ENCODE results near the gene AMPD3.
A peak's percentile ranks its signal among the peaks of the same experiment; 100 is the strongest.

Gene AMPD3

GRCh38 chr11:10539339-10539738, 84.3 kb downstream of the AMPD3 start:
- no peak for DNase-seq (ENCODE audit: low read depth in 2 of 2)

- no peak for DNase-seq (ENCODE audit: low read depth in 2 of 2)
Measured at GRCh38 chr11:10540546-10540914, 85.5 kb downstream of the AMPD3 start.

DNA sequence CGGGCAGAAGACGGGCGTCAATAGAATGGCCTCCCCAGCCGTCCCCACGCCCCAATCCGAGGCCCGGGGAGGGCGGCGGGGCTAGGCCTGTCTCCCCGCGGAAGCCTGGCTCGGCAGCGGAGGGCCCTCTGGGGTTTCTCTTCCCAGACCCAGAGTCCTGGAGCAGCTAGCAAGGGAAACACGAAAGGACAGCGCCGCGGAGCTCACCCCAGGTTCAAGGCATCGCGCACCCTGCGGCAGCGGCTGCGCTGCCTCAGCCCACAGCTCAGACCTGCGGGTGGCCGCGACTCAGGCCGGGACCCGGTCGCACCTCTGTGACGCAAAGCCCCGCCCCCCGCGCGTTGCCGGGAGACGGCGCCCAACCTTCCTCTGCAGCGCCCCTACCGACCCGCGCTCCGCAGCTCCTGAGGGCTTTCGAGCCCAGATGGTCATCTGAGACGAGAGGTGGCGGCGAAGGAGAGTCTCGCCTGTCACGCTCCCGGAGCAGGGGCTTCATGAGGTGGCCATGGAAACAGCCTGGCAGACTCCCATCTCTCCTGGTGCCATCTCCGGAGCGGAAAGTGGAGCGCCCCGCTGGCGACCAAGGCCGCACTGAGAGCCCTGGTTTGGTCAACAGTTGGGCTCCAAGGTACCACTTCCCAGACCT, 86.0 kb downstream of the AMPD3 start, which contains the start of gene RNF141:
Gene RNF141, minus strand, starts transcription at position 273 of the 646 bp plus-strand sequence. CDS start 7,029 bp downstream, outside the sequence.
- DNase-seq (ENCODE audit: low read depth in 2 of 2) = peak; percentile 93 to 94

GRCh38 chr11:10541561-10541930, 86.5 kb downstream of the AMPD3 start:
- no peak for DNase-seq (ENCODE audit: low read depth in 2 of 2)

DNA sequence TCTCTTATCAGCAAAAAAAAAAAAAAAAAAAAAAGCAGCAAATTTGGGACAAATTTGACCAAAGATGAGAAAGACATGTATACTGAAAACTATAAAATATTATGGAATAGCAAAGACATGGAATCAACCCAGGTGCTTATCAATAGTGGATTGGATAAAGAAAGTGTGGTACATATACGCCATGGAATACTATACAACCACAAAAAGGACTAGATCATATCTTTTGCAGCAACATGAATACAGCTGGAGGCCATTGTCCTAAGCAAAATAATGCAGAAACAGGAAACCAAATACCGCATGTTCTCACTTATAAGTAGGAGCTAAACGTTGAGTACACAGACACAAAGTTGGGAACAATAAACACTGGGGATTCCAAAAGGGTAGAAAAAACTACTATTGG, 87.7 kb downstream of the AMPD3 start:
- DNase-seq (ENCODE audit: low read depth in 2 of 2) = no peak

GRCh38 chr11:10543782-10544181, 88.7 kb downstream of the AMPD3 start:
- no peak for DNase-seq (ENCODE audit: low read depth in 2 of 2)

DNA sequence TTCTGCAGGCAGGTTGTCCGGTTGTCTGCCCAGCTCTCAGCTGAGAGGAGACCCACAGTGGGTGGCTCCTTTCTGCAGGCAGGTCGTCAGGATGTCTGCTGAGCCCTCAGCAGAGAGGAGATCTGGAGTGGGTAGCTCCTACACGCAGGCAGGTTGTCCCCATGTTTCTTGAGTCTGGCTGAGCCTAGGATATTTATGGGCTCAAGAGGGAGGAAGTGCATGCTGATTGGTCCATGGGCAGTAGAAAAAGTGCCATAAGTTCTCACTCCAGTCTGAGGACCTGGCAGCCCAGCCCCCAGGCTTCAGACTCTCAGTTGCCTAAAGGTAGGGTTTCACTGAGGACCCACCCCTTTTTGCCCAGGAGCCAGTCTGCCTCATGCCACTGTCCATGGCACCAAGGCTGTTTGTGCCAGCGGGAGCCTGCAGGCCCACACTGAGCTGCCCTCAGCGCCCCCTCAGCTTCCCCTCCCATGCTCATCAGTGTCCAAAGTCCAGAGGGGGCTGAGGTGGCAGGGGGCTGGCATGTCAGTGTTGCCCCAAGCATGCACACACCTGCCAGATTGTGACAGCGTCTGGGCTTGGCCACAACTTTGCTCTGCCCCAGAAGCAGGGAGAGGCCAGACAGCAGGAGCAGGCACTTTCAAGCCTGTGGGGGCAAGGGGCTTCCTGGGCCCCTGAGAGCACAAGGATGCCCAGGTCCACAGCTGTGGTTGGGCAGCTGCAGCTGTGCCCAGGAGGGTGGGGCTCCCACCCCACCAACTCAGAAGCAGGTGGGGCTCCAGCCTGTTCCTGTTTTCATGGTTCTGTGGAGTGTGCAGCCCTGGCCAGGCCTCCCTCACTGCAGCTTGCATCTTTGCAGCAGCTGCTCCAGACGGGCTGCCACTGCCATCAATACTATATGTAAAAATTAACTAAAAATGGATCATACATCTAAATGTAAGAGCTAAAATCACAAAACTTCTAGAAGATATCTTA, 89.7 kb downstream of the AMPD3 start:
- DNase-seq (ENCODE audit: low read depth in 2 of 2) = no peak

DNA sequence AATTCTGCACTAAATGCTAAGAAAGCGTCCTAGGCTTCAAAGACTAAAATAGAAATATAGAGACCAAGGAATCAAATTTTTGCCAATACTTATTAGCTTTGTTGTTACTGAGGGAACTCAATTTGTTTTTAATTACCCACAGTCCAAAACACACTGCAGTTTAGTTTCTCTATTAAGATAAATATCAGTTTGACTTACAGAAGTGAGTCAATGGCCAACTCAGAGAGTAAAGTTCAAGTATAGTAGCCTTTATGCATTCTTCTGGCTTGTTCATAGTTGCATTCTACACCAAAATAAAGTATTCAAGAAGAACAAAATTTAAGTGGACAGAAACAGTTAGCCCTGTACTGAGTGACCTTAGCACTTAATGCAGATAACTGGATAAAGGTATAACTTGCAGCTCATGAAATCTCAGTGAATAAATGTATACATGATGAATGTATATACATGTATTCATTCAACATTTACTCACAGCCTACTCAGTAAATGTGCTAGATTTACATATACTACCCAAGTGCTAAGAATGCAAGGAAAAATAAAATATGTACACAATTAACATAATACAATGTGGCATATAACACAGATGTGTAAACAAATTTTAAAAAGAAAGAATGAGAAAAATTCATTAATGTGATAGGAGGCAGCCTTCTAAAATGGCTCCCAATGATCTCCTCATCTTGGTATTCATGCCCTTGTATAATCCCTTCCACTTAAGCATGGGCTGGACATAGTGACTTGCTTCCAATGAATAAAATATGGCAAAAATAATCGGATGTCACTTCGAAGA, 95.6 kb downstream of the AMPD3 start:
- no peak for DNase-seq (ENCODE audit: low read depth in 2 of 2)

DNA sequence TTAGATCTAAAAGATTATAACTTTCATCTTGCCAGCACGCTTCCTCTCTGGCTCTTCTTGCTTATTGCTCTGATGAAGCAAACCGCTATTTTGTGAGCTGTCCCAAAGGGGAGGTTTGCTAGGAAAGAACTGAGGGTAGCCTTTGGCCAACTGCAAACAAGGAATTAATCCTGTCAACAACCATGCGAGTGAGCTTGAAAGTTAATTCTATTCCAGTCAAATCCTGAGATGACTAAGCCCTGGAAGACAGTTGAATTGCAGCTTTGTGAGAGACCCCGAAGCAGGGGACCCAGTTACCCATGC, 96.2 kb downstream of the AMPD3 start:
- no peak for DNase-seq (ENCODE audit: low read depth in 2 of 2)

GRCh38 chr11:10551845-10552352, 96.8 kb downstream of the AMPD3 start:
- no peak for DNase-seq (ENCODE audit: low read depth in 2 of 2)

- no peak for DNase-seq (ENCODE audit: low read depth in 2 of 2)
Measured at GRCh38 chr11:10556590-10556989, 101.5 kb downstream of the AMPD3 start.
